BJ (cell line): ENCODE measurements around the gene CNOT6. TPM values are rescaled to one million over a fixed set of nuclear protein-coding genes. Genes with fewer than 3 reads are reported as not detected.

Experiments
- CTCF ChIA-PET: fragments of 350-600 bp; formaldehyde crosslinking; extraction: SDS; loops from one replicate; lab custom pipeline; 2021; ENCODE audit warnings: antibody characterized with exemption, inconsistent platforms; lab: Yijun Ruan, JAX
- POLR2A ChIA-PET: fragments of 300-600 bp; sonication (Branson Sonifier 250); formaldehyde crosslinking; extraction: SDS; loops from one replicate; lab custom pipeline; 2021; ENCODE audit warnings: antibody characterized with exemption; lab: Charles Lee
- DNase-seq: peaks from one replicate; pipeline ENCODE4 v3.0.0-alpha.2; 2011; ENCODE audit warnings: low read depth
- H3K27me3 ChIP-seq: 2 replicates; pipeline ENCODE4 v1.6.0; 2011; ENCODE audit warnings: low read length; ENCODE audit not compliant: control insufficient read depth, insufficient read depth
- H3K36me3 ChIP-seq: 2 replicates; pipeline ENCODE4 v1.5.1; 2011; ENCODE audit warnings: low read length; ENCODE audit not compliant: control insufficient read depth, insufficient read depth
- H3K4me3 ChIP-seq: 2 replicates; pipeline ENCODE4 v1.5.1; 2011; ENCODE audit warnings: low read depth, mild to moderate bottlenecking, control low read depth, low read length
- polyA plus RNA-seq: library from polyadenylated mRNA; depleted of rRNA; stranded (reverse); fragments of >200 nt; gene quantifications from 2 replicates; pipeline ENCODE4 v1.2.3, GENCODE V29; 2011
- TF ChIP-seq, protein P1 (sequence below): IDR thresholded peaks from 2 replicates; pipeline ENCODE4 v1.5.1; 2011; ENCODE audit warnings: low read depth, mild to moderate bottlenecking, control low read depth, inconsistent platforms, low read length, moderate library complexity; ENCODE audit not compliant: insufficient read depth

CNOT6 gene
- polyA plus RNA-seq, 1 experiment = 3.9 TPM

DNA sequence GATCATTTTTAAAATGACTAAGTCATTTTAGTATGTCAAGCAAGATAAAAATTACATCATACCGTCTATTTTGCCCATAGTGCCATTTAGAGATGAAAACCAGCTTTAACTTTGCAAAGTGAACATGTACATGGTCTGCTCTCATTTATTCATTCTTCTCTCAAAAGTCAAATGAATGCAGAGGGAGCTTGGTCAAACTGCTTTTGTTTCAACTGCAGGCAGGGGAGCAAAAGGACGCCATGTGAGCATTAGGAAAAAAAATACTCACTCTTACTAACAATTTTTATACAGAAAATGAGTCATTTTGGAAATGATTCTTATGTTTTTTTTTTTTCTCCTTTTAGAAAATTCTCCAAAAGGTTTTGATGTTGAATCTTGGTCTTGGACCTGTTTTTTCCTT lies 81.4 kb downstream of the CNOT6 start:
- ChIA-PET CTCF (interaction anchor here (0.7 to 1.3 kb wide), 2 partner anchors 8 to 10 kb away, joined by 3 to 5 read pairs; no protein-coding TSS in a partner anchor), POLR2A (no interaction called here)
- Histone ChIP-seq H3K27me3 (no peaks in the 10 kb centered on the region), H3K4me3 (no peak overlapping the region), H3K36me3 (no peaks in the 10 kb centered on the region; the same call in 1 of the 2 replicates)
- TF ChIP-seq, protein P1, sequence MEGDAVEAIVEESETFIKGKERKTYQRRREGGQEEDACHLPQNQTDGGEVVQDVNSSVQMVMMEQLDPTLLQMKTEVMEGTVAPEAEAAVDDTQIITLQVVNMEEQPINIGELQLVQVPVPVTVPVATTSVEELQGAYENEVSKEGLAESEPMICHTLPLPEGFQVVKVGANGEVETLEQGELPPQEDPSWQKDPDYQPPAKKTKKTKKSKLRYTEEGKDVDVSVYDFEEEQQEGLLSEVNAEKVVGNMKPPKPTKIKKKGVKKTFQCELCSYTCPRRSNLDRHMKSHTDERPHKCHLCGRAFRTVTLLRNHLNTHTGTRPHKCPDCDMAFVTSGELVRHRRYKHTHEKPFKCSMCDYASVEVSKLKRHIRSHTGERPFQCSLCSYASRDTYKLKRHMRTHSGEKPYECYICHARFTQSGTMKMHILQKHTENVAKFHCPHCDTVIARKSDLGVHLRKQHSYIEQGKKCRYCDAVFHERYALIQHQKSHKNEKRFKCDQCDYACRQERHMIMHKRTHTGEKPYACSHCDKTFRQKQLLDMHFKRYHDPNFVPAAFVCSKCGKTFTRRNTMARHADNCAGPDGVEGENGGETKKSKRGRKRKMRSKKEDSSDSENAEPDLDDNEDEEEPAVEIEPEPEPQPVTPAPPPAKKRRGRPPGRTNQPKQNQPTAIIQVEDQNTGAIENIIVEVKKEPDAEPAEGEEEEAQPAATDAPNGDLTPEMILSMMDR = no peak
- DNase-seq = no peak

DNA sequence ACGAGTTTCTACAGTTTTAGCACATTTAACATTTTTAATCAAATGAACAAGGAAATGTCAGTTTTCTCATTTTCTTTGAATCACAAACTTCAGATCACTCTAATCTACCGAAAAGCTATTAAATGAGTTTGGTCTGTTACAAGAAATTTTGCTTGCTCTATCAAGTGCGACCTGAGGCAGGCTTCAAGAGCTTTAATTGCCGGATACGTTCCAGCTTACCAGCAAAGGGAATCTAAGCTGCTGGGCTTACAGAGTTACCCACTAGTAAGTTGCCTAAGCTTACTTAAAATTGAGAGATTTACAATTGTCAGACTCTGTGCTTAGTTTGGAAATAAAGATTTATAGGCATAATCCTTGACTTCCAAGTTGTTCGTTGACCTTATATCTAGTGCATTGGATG lies 86.5 kb downstream of the CNOT6 start:
- DNase-seq = no peak
- POLR2A ChIA-PET = no interaction called here
- TF ChIP-seq, protein P1 = no peak
- CTCF ChIA-PET = interaction anchor here (1.0 to 1.1 kb wide), 3 partner anchors 13 to 264 kb away, joined by 3 to 4 read pairs (median 3); no protein-coding TSS in a partner anchor
- H3K36me3 ChIP-seq = no peaks in the 10 kb centered on the region; the same call in 1 of the 2 replicates
- H3K27me3 ChIP-seq = no peaks in the 10 kb centered on the region
- H3K4me3 ChIP-seq = no peak overlapping the region

DNA sequence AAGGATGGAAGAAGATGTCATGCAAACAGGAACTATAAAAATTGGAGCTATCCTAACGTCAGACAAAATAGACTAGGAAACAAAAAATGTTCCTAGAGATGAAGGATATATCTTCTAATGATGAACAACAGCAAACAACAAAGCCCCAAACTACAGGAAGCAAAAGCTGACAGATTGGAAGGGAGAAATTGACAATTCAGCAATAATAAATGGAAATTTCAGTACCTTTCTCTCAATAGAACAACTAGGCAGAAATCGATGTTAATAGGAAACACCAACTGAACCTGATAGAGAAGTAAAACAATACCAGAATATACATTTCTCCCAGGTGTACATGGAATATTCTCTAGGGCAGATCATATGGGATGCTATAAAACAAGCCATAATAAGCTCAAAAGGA lies 89.6 kb downstream of the CNOT6 start:
- CTCF ChIA-PET = interaction anchor here (0.9 to 1.0 kb wide), 3 partner anchors 9 to 22 kb away, joined by 3 to 5 read pairs (median 3); no protein-coding TSS in a partner anchor
- Histone ChIP-seq H3K36me3 (no peaks in the 10 kb centered on the region), H3K4me3 (no peak overlapping the region), H3K27me3 (0 out of 2 replicates have a peak, but pooled peaks cover 2% of the 10 kb centered on the region)
- no peak for DNase-seq
- TF ChIP-seq, protein P1 = no peak
- POLR2A ChIA-PET = no interaction called here

DNA sequence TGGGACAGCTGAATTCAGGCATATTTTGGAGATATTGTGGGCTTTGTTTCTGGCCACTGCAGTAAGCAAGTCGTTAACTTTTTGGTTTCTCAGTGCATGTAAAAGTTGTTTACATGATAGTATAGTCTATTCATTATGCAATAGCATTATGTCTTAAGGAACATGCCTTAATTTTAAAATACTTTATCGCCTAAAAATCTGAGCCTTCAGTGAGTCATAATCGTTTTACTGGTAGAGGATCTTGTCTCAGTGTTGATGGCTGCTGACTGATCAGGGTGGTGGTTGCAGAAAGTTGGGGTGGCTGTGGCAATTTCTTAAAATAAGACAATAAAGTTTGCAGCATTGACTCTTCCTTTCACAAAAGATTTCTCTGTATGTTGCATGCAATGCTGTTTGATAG lies 92.0 kb downstream of the CNOT6 start:
- DNase-seq = no peak
- H3K4me3 ChIP-seq = no peak overlapping the region
- H3K27me3 ChIP-seq = peaks cover 16% of the 10 kb centered on the region
- CTCF ChIA-PET = interaction anchor here (0.7 to 1.3 kb wide), 2 partner anchors 11 to 14 kb away, joined by 3 read pairs; no protein-coding TSS in a partner anchor
- POLR2A ChIA-PET = no interaction called here
- H3K36me3 ChIP-seq = no peaks in the 10 kb centered on the region
- TF ChIP-seq, protein P1 = no peak

DNA sequence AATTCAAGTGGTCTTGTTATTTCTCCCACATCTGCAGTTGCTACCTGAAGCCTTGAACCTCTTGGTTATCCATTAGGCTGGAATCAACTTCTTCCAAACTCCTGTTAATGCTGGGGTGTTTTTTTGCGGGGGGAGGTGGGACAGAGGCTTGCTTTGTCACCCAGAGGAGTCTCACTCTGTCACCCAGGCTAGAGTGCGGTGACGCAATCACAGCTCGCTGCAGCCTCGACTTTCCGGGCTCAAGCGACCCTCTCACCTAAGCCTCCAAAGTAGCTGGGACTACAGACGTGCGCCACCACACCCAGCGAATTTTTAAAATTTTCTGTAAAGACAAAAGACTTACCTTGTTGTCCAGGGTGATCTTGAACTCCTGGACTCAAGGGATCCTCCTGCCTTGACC lies 92.7 kb downstream of the CNOT6 start:
- H3K36me3 ChIP-seq = no peaks in the 10 kb centered on the region
- DNase-seq = no peak
- CTCF ChIA-PET = no interaction called here
- TF ChIP-seq, protein P1 = no peak
- H3K4me3 ChIP-seq = no peak overlapping the region
- H3K27me3 ChIP-seq = peaks cover 18% of the 10 kb centered on the region
- POLR2A ChIA-PET = no interaction called here
